GM20431 (cell line): ENCODE data around the gene GJB4.

Experiments
- in situ Hi-C: fragments of 300-500 bp; cut with MseI, MboI; formaldehyde crosslinking; loops from one replicate; pipeline ENCODE4 v1.15.0; 2020; ENCODE audit warnings: low sequenced_read_pairs; ENCODE audit not compliant: unreplicated experiment

The GJB4 gene

DNA sequence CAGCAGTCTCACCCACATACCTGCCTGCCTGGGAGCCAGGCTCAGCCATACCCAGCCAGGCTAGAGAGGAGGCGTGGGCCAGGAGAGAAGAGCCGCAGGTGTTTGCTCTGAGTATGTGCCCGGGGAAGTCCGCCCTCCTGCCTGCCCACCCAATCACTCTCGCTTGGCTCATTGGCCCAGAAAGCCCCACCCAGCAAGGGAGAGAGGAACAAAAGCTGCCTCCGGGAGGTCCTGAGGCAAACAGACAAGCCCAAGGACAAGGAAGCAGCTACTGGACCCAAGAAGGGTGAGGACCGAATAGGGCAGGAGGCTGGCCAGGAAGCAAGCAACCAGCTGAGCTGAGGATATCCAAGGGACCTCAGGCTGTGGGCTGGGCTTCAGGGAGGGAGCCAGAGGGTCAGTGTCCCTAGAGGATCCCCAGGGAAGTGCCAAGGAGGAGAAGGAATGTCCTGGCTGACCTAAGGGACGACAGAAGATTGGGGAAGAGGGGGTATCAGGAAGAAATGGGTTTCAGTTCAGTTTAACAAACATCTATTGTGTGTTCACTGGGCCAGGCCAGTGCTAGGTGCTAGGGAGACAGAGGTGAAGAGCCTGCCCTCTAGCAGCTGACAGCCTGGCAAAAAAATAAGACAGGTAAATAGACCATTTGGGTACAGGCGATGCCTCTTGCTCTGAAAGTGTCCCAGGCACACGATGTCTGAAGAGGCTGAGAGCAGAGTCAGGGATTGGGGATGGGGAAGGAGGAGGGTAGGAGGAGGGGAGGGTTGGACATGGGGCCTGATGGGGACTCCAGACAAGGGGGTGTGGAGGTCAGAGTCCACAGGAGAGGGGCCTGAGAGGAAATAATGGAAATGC, at the start of gene GJB4:
GJB4 (plus strand) TSS at position 238 of the 855 bp plus-strand sequence. CDS start 1,515 bp downstream, outside the sequence.
- in situ Hi-C loops, result no loop called here

DNA sequence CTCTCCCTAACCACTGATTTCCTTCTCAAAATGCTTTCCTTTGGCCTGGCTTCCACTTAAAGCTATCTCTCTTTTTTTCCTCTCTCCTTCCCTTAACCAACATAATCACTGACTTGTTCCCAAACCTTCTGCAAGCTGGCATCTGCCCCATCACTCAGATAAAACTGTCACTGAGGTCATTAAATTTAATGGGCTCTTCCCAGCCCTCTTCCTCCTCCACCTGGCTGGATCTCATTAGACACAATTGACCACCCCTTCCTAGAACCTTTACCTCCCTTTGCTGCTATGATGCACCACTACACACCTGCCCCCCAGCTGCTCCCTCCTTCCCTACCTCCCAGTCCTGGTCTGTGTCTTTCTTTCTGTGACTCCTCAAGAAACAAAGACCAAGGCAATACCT, 48.7 kb upstream of the GJB4 start:
- in situ Hi-C loops, result no loop called here

DNA sequence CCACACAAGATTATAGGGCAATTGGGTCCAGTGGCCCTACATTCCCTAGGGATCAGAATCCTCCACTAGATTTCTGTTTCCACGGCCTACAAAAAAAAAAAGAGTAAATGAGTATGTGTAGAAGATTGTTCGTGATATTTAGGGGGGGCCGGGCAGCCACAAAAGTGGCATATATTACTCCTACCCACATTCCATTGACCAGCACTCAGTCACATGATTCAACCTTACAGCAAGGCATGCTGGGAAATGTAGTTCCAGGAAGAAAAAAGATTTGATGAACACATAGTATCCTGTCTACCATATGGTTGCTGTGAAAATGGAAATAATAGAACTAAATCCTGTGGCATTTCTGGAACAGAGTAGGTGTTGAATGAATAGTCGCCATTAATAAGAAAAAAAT, 48.1 kb upstream of the GJB4 start:
- in situ Hi-C loops, result no loop called here

DNA sequence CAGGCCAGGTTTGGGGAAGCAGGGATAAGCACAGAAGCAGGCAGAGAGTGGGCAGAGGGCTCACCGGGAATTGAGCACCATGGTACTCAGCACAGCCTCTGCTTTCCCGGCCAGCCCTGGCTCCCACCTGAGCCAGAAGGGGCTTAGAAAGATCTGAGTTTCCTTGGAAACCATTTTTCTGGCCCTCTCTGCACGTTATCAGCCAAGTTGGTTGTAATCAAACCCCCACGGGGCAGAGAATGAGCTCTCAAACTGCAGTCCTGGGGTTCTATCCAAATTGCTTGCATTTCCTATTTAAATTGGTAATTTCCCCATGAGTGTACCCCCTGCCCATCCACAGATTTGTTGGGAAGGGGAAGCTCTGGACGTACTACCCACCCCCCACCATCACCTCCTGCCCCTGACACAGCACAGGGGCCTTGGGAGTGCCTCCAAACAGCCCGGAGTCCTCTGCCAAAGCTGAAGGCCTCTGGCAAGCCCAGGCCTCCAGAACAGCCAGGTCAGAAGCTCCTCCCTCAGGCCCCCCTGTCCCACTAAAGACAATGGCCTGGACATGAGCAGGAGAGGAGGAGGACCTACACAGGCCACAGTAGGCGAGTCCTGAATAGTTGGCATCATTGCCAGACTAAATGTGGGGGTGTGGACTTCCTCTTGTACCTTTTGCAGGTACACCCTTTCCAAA, 47.4 kb upstream of the GJB4 start:
- in situ Hi-C loops, result no loop called here

DNA sequence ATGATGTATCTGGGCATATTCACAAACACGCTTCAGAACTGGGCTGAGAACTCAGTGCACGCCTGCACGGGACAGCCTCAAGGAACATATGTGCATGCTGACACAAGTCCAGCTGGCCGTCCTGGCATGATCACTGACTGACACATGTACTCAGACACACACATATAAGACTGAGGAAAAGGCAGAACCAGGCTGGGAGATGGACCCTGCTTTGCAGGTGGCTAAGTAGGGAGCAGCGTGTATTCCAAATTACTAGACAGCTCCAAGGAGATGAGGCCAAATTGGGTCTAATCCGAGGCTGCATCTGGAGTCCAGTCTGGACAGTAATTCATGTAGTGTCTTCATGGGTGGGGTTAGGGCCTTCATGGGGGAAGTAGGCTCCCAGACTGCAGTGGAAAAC, 46.1 kb upstream of the GJB4 start:
- in situ Hi-C loops, result no loop called here

DNA sequence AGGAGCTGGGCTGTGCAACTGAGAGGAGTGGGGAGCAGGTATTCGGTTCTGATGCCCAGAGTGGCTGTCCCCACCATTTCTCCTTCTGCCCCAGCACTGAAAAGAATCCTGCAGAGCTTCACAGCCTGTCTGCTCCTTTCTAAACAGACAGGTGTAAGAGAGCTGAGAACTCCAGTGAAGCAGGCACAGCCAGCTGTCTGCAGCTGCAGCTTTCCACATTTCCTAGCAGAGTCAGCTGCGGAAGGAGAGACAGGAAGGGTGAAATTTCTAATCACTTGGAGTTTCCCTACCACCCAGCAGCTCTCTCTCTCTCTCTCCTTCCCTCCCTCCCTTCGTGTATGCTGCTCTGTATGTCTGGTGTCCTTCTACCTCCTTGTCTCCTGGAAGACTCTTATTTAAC, 45.2 kb upstream of the GJB4 start:
- in situ Hi-C loops, result no loop called here

DNA sequence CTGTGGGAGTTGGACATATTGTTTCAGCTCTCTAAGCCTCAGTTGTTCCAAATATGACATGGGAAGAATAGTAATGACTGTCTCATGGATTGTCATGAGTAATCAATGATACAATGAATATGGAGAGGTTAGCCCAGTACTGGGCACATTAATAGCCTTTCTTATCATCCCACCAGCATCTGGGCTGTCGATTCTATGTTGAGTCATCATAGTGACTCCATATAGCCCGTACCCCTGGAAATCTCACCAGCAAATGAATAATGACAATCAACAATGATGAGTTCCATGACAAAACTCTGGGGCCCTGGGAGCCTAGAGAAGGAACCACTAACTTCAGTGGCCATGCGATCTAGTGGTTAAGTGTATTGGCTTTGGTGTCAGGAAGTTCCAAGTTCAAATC, 44.4 kb upstream of the GJB4 start:
- in situ Hi-C loops, result no loop called here

DNA sequence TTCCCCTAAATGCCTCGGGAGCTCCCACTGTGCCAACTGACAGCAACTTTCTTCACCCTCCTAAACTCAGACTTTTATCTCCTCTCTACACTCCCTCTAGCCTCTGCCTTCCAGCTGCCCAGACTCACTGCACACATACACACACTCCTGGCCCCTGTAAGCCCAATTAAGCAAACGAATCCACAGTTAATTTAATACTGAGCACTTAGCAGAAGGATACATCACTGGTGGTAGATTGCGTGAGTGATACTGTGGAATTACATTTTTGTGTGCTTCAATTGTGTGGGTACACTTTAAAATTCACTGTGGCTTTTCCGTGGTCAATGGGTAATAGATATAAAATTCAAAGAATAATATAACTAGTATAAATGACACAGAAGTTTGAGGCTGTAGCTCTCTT, 38.3 kb upstream of the GJB4 start:
- in situ Hi-C loops, result no loop called here

DNA sequence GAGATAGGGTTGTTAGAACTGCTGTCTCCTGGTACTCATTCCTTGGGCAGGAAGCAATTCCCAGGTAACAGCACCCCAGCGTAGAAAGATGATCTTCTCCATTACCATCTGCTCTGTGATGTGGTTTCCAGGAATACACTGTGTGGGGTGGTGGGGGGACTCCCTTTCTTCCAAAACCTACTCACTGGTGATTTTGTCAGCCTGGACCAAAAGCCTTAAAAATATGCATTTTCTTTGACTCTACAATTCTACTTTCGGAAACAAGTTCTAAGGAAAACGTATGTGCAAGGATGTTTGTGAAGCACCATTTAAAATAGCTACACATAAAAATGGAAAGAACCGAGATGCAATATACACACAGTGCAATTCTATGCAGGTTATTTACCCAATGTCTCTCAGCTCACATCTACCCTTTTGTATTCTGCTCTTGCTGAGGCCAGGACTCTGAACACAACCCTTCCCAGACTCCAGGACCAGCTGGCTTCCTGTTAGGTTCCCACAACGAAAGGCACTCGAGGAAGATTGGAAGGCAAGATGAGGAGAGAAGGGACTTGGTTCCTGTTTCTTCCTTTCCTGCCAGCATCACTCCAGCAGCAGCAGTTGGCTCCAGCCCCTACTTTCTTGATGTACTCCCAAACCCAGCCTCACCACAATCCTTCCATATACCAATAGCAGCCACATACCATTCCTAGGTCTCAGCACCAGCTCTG, 37.7 kb upstream of the GJB4 start:
- in situ Hi-C loops, result no loop called here

DNA sequence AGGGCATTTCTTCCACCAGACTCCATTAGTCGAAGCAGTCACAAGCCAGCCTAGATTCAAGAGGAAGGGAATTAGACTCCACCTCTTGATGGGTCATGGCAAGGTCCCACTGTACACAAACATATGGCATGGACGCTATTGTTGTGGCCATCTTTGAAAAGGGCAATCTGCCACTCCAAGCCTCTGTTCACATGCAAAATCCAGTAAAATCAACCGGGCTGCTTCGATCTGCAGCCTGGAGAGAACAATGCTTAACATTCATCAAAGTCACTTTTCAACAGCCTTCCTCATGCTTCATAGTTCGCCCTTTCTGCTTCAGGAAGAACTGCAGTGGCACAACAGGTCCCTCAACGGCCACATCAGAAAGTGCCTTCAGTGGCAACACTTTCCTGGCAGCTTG, 32.7 kb upstream of the GJB4 start:
- in situ Hi-C loops, result loop anchor here (25.0 kb wide), 1 partner anchor 1090 kb away; no protein-coding TSS in a partner anchor

DNA sequence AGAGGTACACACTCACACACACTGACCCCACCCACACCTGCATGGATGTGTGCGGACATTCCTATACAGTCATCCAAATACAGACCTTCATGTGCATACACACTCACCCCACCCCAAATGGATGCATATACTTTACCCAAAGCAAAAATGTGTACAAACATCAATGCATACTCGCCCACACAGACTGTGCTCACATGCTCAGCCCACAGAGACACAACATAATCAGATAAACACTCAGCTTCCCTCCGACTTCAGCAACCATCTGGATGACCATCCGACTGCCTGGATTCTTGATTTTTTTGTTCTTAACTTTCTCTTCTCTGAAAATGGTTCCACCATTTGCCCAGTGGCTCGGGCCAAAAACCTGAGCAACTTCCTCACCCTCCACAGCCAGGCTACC, 29.1 kb upstream of the GJB4 start:
- in situ Hi-C loops, result loop anchor here (25.0 kb wide), 1 partner anchor 1093 kb away; no protein-coding TSS in a partner anchor

DNA sequence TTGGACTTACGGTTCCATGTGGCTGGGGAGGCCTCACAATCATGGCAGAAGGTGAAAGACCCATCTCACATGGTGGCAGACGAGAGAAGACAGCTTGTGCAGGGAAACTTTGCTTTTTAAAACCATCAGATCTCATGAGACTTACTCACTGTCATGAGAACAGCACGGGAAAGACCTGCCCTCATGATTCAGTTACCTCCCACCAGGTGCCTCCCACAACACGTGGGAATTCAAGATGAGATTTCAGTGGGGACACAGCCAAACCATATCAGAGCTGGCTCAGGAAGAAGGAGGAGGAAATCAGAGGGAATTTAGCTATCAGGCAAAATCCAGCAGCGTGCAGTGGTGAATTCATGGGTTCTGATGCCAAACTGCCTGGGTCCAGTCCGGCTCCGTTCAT, 26.7 kb upstream of the GJB4 start:
- in situ Hi-C loops, result loop anchor here (25.0 kb wide), 1 partner anchor 1096 kb away; no protein-coding TSS in a partner anchor

DNA sequence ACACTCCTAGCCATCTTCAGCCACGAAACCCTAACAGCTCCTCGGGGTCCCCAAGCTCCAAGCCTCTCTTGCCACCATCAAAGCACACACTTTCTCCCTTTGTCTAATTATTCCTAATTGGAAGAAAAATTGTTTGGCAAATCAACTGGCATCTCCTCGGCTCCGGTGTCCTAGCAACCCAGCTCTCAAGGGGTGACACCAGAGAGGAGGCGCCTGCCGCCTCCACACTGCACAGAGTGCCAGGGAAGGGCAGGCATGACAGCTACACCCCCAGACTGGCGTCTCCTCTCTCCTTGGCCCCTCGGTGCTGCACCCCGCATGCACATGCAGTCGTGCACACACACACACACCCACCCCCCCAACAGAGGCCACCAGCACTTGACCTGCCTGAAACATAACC, 22.8 kb upstream of the GJB4 start:
- in situ Hi-C loops, result loop anchor here (25.0 kb wide), 1 partner anchor 1099 kb away; no protein-coding TSS in a partner anchor

DNA sequence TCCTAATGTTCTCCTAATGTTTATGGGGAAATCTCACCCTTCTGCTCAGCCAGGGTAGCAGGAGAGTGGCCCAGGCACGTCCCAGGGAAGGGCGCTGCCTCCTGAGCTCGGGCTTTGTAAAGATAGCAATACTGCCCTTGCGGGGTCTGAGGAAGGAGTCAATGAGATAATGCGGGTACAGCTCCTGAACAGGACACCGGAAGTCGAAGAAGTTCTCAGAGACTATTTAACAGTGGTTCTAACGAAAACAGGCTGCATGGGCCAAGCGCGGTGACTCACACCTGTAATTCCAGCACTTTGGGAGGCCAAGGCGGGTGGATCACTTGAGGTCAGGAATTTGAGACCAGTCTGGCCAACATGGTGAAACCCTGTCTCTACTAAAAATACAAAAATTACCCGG, 22.3 kb upstream of the GJB4 start:
- in situ Hi-C loops, result loop anchor here (25.0 kb wide), 1 partner anchor 1100 kb away; no protein-coding TSS in a partner anchor

DNA sequence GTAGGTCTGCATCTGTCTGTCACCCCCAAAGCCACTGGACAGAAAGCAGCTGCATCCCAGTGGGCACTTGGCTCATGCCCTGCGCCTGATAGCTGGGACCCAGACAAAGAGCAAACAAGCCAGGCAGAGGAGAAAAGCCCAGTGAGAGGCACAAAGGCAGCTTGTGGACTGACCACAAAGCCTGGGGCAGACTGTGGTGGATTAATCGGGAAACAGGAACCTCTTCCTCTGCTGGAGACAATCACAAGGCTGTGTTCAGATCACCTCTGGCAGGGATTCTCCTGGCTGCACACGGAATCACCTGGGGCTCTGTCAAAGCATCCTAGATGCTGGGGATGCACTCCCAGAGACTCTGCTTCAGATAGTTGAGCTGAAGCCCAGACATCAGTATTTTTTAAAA, 19.9 kb upstream of the GJB4 start:
- in situ Hi-C loops, result loop anchor here (25.0 kb wide), 1 partner anchor 1102 kb away; no protein-coding TSS in a partner anchor

DNA sequence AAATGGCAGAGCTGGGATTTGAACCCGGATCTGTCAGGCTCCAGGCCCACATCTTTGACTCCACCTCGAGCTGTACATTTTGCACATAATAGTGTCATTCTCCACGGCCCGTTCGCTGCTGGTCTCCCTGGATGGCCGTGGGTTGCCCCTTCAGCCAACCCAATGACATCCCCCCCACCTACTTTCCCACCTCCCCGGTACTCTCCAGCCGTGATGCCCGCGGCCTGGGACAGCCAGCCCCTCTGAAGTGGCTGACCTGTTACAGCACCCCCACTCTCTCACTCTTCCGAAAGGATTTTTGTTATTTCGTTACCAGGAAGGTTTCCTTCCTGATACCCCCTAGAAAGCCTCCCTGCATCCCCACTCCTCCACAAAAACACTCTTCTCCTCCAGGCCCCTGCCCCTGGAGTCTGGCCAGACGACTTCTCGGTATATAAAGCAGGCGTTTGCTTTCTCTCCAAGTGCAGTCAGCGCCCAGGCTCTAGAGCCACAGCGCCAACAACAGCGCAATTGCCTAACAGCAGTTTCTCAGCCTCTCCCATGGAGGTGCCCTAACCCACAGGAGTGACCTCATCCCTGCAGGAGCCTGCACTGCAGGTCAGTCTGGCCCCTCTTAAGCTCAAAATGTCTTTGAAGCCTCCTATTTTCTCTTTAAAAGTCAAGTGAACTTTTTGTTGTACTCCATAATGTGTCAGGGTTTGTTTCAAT, 19.2 kb upstream of the GJB4 start:
- in situ Hi-C loops, result loop anchor here (25.0 kb wide), 1 partner anchor 1103 kb away; no protein-coding TSS in a partner anchor

DNA sequence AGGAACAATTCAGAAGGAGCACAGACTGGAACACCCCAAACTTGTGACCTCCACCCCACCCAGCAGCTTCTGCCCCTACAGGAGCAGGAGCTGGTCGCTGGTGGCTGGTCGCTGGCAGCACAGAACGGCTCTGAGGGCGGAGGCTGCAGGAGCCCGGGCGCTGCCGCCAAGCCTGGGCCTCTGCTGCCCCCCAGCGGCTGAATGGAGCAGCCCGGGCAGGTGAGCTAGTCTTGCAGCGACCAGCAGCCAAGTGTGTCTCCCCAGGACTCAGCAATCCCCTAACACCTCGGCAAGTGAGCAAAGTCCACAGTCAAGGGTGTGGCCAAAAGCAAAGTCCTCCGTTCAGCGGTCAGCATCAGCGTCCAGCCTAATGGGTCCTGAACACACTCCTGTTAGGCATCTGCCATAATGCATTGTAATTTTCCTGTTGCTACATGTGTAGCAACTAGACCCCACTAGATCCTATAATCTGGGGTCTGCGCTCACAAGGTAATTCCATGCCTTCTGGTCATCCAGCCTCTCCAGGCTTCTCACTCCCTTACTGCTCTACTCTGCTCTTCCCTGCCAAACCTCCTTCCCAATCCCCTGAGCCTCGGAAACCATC, 16.8 kb upstream of the GJB4 start:
- in situ Hi-C loops, result loop anchor here (25.0 kb wide), 1 partner anchor 1105 kb away; no protein-coding TSS in a partner anchor

DNA sequence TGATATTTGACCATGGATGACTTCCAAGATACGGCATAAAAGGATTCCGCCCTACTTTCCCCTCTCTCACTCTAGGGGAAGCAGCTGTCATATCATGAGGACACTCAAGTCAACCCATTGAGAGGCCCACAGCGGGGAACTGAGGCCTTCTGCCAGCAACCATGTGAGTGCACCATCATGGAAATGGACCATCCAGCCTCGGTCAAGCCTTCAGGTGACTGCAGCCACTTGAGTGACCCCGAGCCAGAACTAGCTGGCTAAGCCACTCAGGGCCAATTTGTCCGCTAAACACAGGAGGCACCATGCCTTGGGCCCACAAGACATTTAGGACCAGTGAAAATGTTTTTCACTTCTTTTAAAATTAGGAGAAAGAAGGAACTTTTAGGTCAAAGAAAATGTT, 15.8 kb upstream of the GJB4 start:
- in situ Hi-C loops, result loop anchor here (25.0 kb wide), 1 partner anchor 1106 kb away; no protein-coding TSS in a partner anchor

DNA sequence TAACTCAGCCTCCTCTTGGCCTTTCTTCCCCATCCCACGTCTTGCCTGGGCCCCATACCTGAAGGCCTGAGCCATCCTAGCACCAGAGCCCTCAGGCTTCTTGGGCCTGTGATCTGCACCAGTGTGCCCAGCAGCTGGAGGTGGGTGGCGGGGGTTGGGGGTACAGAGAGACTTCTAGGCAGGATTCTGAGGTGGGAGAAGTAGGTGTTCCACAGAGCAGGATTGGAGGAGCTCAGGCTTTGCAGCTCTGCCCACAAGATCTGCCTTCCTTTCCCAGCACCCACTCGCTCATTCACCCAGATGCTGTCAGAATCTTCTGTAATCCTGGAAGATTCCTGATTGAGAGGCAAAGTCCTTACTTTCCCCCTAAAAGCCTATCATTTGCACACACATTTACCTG, 14.7 kb upstream of the GJB4 start:
- in situ Hi-C loops, result loop anchor here (25.0 kb wide), 1 partner anchor 1108 kb away; no protein-coding TSS in a partner anchor
